Measurements from ENCODE around the gene BOD1L2. TPM values are rescaled to one million over a fixed set of nuclear protein-coding genes. Genes with fewer than 3 reads are reported as not detected.

Gene BOD1L2
- total RNA-seq, 4 donors from 2014 or later = not detected

DNA sequence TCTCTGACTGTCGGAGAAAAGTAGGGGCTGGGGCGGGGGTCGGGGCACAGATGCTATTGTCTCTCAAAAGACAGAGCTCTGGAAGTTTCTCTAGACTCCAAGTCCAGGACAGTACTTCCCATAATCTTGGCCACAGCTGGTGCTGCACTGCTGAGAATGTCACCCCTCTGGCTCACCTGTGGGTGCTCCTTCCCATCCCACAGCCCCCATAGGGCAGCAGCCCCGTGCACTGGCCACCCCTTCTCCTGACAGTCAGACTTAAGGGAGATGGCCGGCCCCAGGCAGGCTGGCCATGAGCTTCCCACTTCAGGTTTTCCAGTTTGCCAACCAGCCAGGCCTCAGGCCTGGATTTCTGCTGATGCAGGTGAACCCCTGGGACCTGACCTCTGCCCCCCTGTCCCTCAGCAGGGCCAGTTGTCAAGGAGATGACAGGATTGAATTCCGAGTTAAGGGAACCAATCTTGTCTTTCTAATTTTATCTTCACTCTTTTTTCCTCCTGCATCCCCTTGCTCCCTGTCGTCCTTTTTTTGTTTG is 30.2 kb upstream of the BOD1L2 start:
- H3K4me3 ChIP-seq = no peak overlapping the region
- peaks cover 0 to 8% (median 0%) of the 10 kb centered on the region in 4 donors for H3K27me3 ChIP-seq
- 57% methylated on average over 5 of the region's 7 CpGs for WGBS
- no peak for TF ChIP-seq POLR2A (IDR thresholded peaks at IDR 0.05; ENCODE audit: low read depth)
- TF ChIP-seq POLR2AphosphoS5 (IDR thresholded peaks at IDR 0.05) = no peak
- TF ChIP-seq, protein P1, sequence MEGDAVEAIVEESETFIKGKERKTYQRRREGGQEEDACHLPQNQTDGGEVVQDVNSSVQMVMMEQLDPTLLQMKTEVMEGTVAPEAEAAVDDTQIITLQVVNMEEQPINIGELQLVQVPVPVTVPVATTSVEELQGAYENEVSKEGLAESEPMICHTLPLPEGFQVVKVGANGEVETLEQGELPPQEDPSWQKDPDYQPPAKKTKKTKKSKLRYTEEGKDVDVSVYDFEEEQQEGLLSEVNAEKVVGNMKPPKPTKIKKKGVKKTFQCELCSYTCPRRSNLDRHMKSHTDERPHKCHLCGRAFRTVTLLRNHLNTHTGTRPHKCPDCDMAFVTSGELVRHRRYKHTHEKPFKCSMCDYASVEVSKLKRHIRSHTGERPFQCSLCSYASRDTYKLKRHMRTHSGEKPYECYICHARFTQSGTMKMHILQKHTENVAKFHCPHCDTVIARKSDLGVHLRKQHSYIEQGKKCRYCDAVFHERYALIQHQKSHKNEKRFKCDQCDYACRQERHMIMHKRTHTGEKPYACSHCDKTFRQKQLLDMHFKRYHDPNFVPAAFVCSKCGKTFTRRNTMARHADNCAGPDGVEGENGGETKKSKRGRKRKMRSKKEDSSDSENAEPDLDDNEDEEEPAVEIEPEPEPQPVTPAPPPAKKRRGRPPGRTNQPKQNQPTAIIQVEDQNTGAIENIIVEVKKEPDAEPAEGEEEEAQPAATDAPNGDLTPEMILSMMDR (IDR thresholded peaks at IDR 0.05) = no peak
- TF ChIP-seq EP300 (IDR thresholded peaks at IDR 0.05) = no peak
- no peaks in the 10 kb centered on the region for H3K36me3 ChIP-seq
- intact Hi-C loops (cut with DNase I) = no loop called here
- no peak for DNase-seq (ENCODE audit: extremely low spot score)
- no peak overlapping the region for H3K27ac ChIP-seq (replicated peaks in 1 of 4)
- no peaks in the 10 kb centered on the region for H3K9me3 ChIP-seq
- H3K4me1 ChIP-seq = peaks cover 0 to 2% (median under 1%) of the 10 kb centered on the region in 4 donors

DNA sequence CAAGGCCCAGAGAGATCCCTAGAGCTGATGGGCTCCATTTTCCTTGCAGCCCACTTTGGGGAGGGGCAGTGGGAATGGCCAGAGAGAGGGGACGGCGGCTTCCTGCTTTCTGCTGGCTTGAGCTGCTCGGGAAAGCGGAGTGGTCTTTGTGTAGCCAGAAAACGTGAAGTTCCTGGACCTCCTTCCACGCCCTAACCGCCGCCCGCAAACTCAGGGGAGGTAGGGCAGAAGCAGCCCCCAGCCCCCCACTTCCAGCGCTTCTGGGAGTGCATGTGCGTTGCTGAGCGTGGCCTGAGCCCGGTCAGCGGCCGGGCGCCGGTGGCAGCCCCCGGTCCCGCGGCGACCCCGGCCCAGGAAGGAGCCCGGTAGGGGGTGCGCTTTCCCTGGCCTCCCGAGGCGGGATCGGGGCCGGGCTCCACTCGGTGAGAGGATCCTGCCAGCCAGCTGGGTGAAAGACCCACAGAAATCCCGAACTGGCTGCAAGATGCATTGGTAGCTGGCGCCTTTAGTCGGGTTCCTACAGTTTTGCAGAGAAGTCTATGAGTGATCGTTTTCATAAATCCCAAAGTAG is 25.3 kb upstream of the BOD1L2 start:
- intact Hi-C loops (cut with DNase I) = no loop called here
- peaks cover 0 to 47% (median 0%) of the 10 kb centered on the region in 4 donors for H3K27me3 ChIP-seq
- H3K4me1 ChIP-seq = peaks cover 0 to 6% (median 2%) of the 10 kb centered on the region in 4 donors
- H3K27ac ChIP-seq (replicated peaks in 1 of 4) = no peak overlapping the region
- H3K4me3 ChIP-seq = no peak overlapping the region
- no peaks in the 10 kb centered on the region for H3K9me3 ChIP-seq
- DNase-seq (ENCODE audit: extremely low spot score) = no peak
- WGBS = 6% methylated on average over 15 of the region's 33 CpGs
- H3K36me3 ChIP-seq = no peaks in the 10 kb centered on the region
- TF ChIP-seq, protein P1 (IDR thresholded peaks at IDR 0.05) = no peak
- TF ChIP-seq POLR2AphosphoS5 (IDR thresholded peaks at IDR 0.05) (no peak), EP300 (IDR thresholded peaks at IDR 0.05) (no peak), POLR2A (IDR thresholded peaks at IDR 0.05; ENCODE audit: low read depth) (no peak)

DNA sequence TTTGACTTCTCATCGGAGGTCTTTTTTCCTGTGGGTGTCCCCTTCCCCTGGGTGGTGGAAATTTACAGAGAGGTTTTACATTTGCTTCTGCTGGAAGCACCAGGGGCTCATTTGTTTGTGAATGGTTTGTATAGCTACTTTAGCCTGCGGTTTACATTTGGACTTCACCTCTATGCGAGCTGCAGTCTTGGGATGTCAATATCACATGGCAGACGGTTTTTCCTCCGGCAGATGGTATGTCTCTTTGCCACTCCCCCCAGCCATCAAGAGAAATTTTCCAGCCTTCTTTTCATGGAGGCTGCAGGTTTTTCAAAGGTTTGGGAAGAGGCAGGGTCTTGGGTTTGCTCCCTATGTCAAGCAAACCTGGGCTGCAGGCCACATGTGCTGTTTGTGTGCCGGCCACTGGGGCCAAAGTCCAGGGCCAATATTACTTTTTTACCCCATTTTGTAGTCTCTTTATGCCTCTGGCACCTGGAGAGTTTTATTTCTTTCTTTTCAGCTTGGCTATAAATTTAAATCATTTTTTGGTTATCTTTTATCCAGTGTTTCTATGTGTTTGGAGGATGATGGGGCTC is 23.9 kb upstream of the BOD1L2 start:
- Histone ChIP-seq H3K36me3 (no peaks in the 10 kb centered on the region), H3K4me1 (peaks cover 0 to 6% (median 2%) of the 10 kb centered on the region in 4 donors), H3K9me3 (no peaks in the 10 kb centered on the region), H3K27me3 (peaks cover 0 to 55% (median 0%) of the 10 kb centered on the region in 4 donors), H3K27ac (replicated peaks in 1 of 4) (no peak overlapping the region), H3K4me3 (no peak overlapping the region)
- no peak for TF ChIP-seq POLR2AphosphoS5 (IDR thresholded peaks at IDR 0.05)
- TF ChIP-seq POLR2A (IDR thresholded peaks at IDR 0.05; ENCODE audit: low read depth) = no peak
- TF ChIP-seq, protein P1 (IDR thresholded peaks at IDR 0.05) = no peak
- no peak for TF ChIP-seq EP300 (IDR thresholded peaks at IDR 0.05)
- no peak for DNase-seq (ENCODE audit: extremely low spot score)
- 12% methylated on average over 6 of the region's 6 CpGs for WGBS
- intact Hi-C loops (cut with DNase I) = no loop called here

DNA sequence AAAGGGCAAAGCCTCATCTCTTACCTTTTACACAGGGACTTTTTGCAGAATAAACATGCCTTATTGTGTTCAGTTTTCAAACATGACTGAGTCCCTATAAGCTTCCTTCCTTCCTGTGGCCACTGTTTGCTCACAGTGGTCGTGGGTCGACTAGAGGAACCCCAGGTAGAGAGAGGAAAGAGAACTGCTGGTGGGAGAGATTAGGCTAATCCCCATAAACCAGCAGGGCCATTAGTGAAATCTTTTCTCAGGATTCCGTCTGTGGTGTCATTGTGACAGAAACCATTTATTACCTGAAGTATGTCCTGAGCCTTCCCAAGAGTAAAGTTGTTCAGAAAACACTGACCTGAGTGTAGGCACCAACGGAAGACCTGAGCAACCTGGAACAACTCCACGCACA is 21.3 kb upstream of the BOD1L2 start:
- TF ChIP-seq EP300 (IDR thresholded peaks at IDR 0.05) = no peak
- TF ChIP-seq, protein P1 (IDR thresholded peaks at IDR 0.05) = no peak
- no peak for TF ChIP-seq POLR2AphosphoS5 (IDR thresholded peaks at IDR 0.05)
- no peak for TF ChIP-seq POLR2A (IDR thresholded peaks at IDR 0.05; ENCODE audit: low read depth)
- H3K4me3 ChIP-seq = no peak overlapping the region
- H3K4me1 ChIP-seq = peaks cover 0 to 6% (median 2%) of the 10 kb centered on the region in 4 donors
- H3K27me3 ChIP-seq = peaks cover 0 to 62% (median 0%) of the 10 kb centered on the region in 4 donors
- intact Hi-C loops (cut with DNase I) = no loop called here
- 58% methylated on average over 5 of the region's 5 CpGs for WGBS
- no peaks in the 10 kb centered on the region for H3K9me3 ChIP-seq
- no peak for DNase-seq (ENCODE audit: extremely low spot score)
- no peaks in the 10 kb centered on the region for H3K36me3 ChIP-seq
- no peak overlapping the region for H3K27ac ChIP-seq (replicated peaks in 1 of 4)

Data from esophagus muscularis mucosa (tissue), 4 donors.